ENCODE results near the gene TRAPPC5. TPM values are rescaled to one million over a fixed set of nuclear protein-coding genes. Genes with fewer than 3 reads are reported as not detected.

The TRAPPC5 gene
- total RNA-seq, 1 experiment from 2014 or later, result 101 TPM

- BruUV-seq (replicated peaks), result no TSS peak
Observed at GRCh38 chr19:7694499-7694898, 13.9 kb downstream of the TRAPPC5 start.

More at GRCh38 chr19:7694499-7694898, 13.9 kb downstream of the TRAPPC5 start:
- H3K27me3 ChIP-seq (ENCODE audit: insufficient read depth, low read length), result peaks cover 16% of the 10 kb centered on the region; the same call in 1 of the 2 replicates
- RAD21 ChIA-PET (ENCODE audit: low non-redundant PET in 1 of 2, low total read pairs in 2 of 2, uncharacterized antibody in 2 of 2, unreplicated experiment in 2 of 2), result no interaction called here
- DNase-seq (ENCODE audit: low read depth, low spot score) (no peak), ATAC-seq (no peak)
- H3K9ac ChIP-seq (ENCODE audit: low read length), result no peak overlapping the region
- no peaks in the 10 kb centered on the region for H3K36me3 ChIP-seq (ENCODE audit: control insufficient read depth in 1 of 2, insufficient read depth in 2 of 2, low read length in 2 of 2)
- peaks cover 0 to 5% of the 10 kb centered on the region in 2 experiments; a peak in 1 of 4 replicates for H3K9me3 ChIP-seq (ENCODE audit: control insufficient read depth in 1 of 2, insufficient read depth in 1 of 2, low read depth in 1 of 2, low read length in 2 of 2)
- no peaks in the 10 kb centered on the region for H3K4me1 ChIP-seq (ENCODE audit: control insufficient read depth in 1 of 2, insufficient read depth in 2 of 2, low read length in 2 of 2)
- H3K9me2 ChIP-seq (ENCODE audit: insufficient read depth), result no peaks in the 10 kb centered on the region
- CTCF ChIA-PET, result no interaction called here
- H2AFZ ChIP-seq (ENCODE audit: low read depth, low read length, poor library complexity, severe bottlenecking), result no peak overlapping the region
- H3K4me3 ChIP-seq (replicated peaks in 1 of 2; ENCODE audit: low read depth in 1 of 2, low read length in 2 of 2), result no peak overlapping the region
- no peak overlapping the region for H3K4me2 ChIP-seq (ENCODE audit: low read length)
- intact Hi-C loops (cut with micrococcal nuclease), result no loop called here
- no peaks in the 10 kb centered on the region for H3K79me2 ChIP-seq (ENCODE audit: insufficient read depth, low read length)
- H4K20me1 ChIP-seq (ENCODE audit: insufficient read depth), result no peaks in the 10 kb centered on the region
- TF ChIP-seq JUND (IDR thresholded peaks at IDR 0.05) (no peak), FOSL1 (IDR thresholded peaks at IDR 0.05; ENCODE audit: low read depth) (no peak), RAD21 (IDR thresholded peaks at IDR 0.05; ENCODE audit: low read depth) (no peak), EZH2phosphoT487 (IDR thresholded peaks at IDR 0.05; ENCODE audit: borderline replicate concordance) (no peak), SRF (IDR thresholded peaks at IDR 0.05; ENCODE audit: low read depth) (no peak), ATF3 (IDR thresholded peaks at IDR 0.05) (no peak), POLR2A (IDR thresholded peaks at IDR 0.05; ENCODE audit: borderline replicate concordance, extremely low read depth, insufficient read depth, insufficient read length) (no peak), YY1 (IDR thresholded peaks at IDR 0.05; ENCODE audit: extremely low read depth, insufficient replicate concordance, low read depth, low read length) (no peak), POLR2AphosphoS5 (IDR thresholded peaks at IDR 0.05; ENCODE audit: low read depth, low read length) (no peak)
- TF ChIP-seq, protein P1, sequence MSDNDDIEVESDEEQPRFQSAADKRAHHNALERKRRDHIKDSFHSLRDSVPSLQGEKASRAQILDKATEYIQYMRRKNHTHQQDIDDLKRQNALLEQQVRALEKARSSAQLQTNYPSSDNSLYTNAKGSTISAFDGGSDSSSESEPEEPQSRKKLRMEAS (IDR thresholded peaks at IDR 0.05), result no peak
- TF ChIP-seq, protein P2, sequence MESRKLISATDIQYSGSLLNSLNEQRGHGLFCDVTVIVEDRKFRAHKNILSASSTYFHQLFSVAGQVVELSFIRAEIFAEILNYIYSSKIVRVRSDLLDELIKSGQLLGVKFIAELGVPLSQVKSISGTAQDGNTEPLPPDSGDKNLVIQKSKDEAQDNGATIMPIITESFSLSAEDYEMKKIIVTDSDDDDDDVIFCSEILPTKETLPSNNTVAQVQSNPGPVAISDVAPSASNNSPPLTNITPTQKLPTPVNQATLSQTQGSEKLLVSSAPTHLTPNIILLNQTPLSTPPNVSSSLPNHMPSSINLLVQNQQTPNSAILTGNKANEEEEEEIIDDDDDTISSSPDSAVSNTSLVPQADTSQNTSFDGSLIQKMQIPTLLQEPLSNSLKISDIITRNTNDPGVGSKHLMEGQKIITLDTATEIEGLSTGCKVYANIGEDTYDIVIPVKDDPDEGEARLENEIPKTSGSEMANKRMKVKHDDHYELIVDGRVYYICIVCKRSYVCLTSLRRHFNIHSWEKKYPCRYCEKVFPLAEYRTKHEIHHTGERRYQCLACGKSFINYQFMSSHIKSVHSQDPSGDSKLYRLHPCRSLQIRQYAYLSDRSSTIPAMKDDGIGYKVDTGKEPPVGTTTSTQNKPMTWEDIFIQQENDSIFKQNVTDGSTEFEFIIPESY (IDR thresholded peaks at IDR 0.05; ENCODE audit: extremely low read depth, insufficient replicate concordance, low read length), result no peak
- H3K27ac ChIP-seq (ENCODE audit: low read depth, low read length), result no peak overlapping the region
- POLR2A ChIA-PET, result no interaction called here
